Measurements from ENCODE around the gene DNAJB9. TPM values are rescaled to one million over a fixed set of nuclear protein-coding genes. Genes with fewer than 3 reads are reported as not detected.

The DNAJB9 gene
- total RNA-seq, 4 donors from 2014 or later: 16.7 to 23.3 (median 17.5) TPM

GRCh38 chr7:108589199-108589598 is 19.5 kb downstream of the DNAJB9 start:
- DNase-seq: no peak
- no peak overlapping the region for H3K4me3 ChIP-seq
- H3K9me3 ChIP-seq: no peaks in the 10 kb centered on the region
- no peaks in the 10 kb centered on the region for H3K36me3 ChIP-seq
- H3K4me1 ChIP-seq: no peaks in the 10 kb centered on the region
- no peaks in the 10 kb centered on the region for H3K27me3 ChIP-seq
- TF ChIP-seq POLR2A (IDR thresholded peaks at IDR 0.05) (no peak), CTCF (IDR thresholded peaks at IDR 0.05) (no peak)
- intact Hi-C loops (cut with DNase I): no loop called here
- no peak overlapping the region for H3K27ac ChIP-seq

- Histone ChIP-seq H3K9me3 (no peaks in the 10 kb centered on the region), H3K27ac (no peak overlapping the region), H3K27me3 (no peaks in the 10 kb centered on the region), H3K4me3 (no peak overlapping the region), H3K4me1 (no peaks in the 10 kb centered on the region), H3K36me3 (no peaks in the 10 kb centered on the region)
- intact Hi-C loops (cut with DNase I): no loop called here
- TF ChIP-seq CTCF (IDR thresholded peaks at IDR 0.05): no peak
- no peak for TF ChIP-seq POLR2A (IDR thresholded peaks at IDR 0.05)
- 36 to 46% methylated on average over 1 of the region's 1 CpG for WGBS, 2 donors
- DNase-seq: no peak
Observed at GRCh38 chr7:108589874-108590273, 20.2 kb downstream of the DNAJB9 start.

- 75 to 80% methylated on average over 2 of the region's 2 CpGs for WGBS, 2 donors
- intact Hi-C loops (cut with DNase I): no loop called here
- H3K4me3 ChIP-seq: no peak overlapping the region
- H3K27ac ChIP-seq: no peak overlapping the region
- TF ChIP-seq CTCF (IDR thresholded peaks at IDR 0.05) (no peak), POLR2A (IDR thresholded peaks at IDR 0.05) (no peak)
- no peaks in the 10 kb centered on the region for H3K4me1 ChIP-seq
- no peak for DNase-seq
- H3K9me3 ChIP-seq: no peaks in the 10 kb centered on the region
- no peaks in the 10 kb centered on the region for H3K27me3 ChIP-seq
- no peaks in the 10 kb centered on the region for H3K36me3 ChIP-seq
Observed at GRCh38 chr7:108590606-108591005, 20.9 kb downstream of the DNAJB9 start.

GRCh38 chr7:108592646-108593201 is 23.1 kb downstream of the DNAJB9 start:
- Histone ChIP-seq H3K27ac (no peak overlapping the region), H3K27me3 (no peaks in the 10 kb centered on the region), H3K9me3 (no peaks in the 10 kb centered on the region), H3K4me1 (no peaks in the 10 kb centered on the region), H3K4me3 (no peak overlapping the region), H3K36me3 (no peaks in the 10 kb centered on the region)
- intact Hi-C loops (cut with DNase I): no loop called here
- DNase-seq: no peak
- TF ChIP-seq CTCF (IDR thresholded peaks at IDR 0.05) (no peak), POLR2A (IDR thresholded peaks at IDR 0.05) (no peak)
- WGBS, 2 donors: 31 to 37% methylated on average over 3 of the region's 3 CpGs

- 94 to 98% methylated on average over 4 of the region's 4 CpGs for WGBS, 2 donors
- Histone ChIP-seq H3K9me3 (no peaks in the 10 kb centered on the region), H3K27ac (no peak overlapping the region), H3K4me3 (no peak overlapping the region), H3K4me1 (no peaks in the 10 kb centered on the region), H3K36me3 (no peaks in the 10 kb centered on the region), H3K27me3 (peaks cover 0 to 3% (median 0%) of the 10 kb centered on the region in 4 donors)
- no peak for TF ChIP-seq POLR2A (IDR thresholded peaks at IDR 0.05)
- TF ChIP-seq CTCF (IDR thresholded peaks at IDR 0.05): no peak
- no peak for DNase-seq
- intact Hi-C loops (cut with DNase I): no loop called here
Observed at GRCh38 chr7:108596560-108596959, 26.9 kb downstream of the DNAJB9 start.
